NCI-H2171 treated with DMSO at 0.1 percent for 48 hours (cell line): ENCODE results near the gene CLDND2.

Experiments used
- DNase-seq: peaks from one replicate; lab custom pipeline; 2025; lab: John Stamatoyannopoulos, UW

Gene CLDND2

DNA sequence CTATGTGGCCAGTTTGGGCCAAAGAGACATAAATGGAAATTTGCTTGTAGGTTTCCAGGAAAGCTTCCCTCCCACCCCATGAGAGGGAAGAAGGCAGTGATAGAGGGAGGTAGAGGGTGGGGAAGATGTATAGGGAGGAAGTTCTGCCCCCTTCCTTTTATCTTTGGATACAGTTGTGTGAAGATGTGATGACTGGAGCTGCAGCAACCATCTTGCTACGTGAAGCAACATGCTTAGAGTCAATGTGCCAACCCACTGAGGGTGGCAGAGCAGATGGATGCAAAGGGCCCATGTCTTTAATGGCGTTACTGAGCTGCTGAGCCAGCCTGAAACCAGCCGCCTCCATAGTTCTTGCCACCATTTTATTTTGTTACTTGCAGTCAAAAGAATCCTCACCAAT, 37.6 kb downstream of the CLDND2 start:
- DNase-seq = no peak

- no peak for DNase-seq
Observed at GRCh38 chr19:51330366-51330765, 38.4 kb downstream of the CLDND2 start.

- no peak for DNase-seq
Observed at GRCh38 chr19:51329411-51329810, 39.4 kb downstream of the CLDND2 start.

- DNase-seq = no peak
Observed at GRCh38 chr19:51327066-51328001, 41.5 kb downstream of the CLDND2 start.

DNA sequence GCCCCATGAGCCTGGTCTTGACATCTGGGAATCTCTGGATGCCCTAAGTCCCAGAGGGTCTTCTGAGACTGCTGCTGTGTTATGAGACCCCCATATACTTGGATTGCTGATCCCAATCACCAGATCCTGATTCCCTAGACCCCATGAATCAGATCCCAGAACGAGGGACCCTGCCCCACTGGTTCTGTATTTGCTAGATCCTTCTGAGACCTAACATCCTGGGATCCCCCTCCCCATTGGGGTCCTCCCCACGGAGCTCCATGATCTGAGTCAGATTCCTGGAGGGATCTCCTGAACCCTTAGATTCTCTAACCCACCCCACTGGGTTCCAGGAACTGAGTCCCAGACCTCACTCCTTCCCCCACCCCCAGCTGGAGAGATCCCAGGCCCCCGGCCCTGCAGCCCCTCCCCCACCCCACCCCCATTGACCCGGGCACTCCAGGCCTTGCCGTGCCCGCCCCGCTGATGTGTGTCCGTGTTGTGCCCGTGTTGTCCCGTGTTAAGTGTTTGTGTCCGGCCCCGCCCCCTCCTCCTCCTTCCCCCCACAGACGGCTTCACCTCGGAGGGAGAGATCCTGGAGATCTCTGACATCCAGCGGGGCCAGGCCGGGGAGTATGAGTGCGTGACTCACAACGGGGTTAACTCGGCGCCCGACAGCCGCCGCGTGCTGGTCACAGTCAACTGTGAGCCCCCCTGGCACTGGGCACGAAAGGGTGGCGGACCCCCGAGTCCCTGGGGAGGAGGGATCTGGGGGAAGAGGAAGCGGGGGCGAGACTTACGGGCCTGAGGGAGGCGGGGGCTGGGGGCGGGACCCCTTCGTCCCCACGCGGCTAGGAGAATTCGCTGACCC, 42.4 kb downstream of the CLDND2 start:
- no peak for DNase-seq

GRCh38 chr19:51325161-51325976, 43.4 kb downstream of the CLDND2 start:
- DNase-seq = no peak

DNA sequence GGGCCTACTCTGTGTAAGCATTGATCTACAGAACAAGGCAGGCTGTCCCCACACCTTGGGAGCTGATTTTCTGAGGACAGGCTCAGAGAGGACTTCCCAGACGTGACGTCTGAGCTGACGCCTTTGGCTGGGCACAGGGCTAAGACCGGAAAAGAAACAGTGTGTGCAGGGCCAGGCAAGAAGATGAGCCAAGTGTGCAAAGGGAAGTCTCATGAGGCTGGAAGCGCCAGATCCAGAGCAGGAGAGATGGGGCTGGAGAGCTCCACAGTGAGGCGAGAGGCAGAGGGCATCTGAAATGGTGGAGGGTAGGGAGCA, 44.7 kb downstream of the CLDND2 start:
- DNase-seq = no peak

DNA sequence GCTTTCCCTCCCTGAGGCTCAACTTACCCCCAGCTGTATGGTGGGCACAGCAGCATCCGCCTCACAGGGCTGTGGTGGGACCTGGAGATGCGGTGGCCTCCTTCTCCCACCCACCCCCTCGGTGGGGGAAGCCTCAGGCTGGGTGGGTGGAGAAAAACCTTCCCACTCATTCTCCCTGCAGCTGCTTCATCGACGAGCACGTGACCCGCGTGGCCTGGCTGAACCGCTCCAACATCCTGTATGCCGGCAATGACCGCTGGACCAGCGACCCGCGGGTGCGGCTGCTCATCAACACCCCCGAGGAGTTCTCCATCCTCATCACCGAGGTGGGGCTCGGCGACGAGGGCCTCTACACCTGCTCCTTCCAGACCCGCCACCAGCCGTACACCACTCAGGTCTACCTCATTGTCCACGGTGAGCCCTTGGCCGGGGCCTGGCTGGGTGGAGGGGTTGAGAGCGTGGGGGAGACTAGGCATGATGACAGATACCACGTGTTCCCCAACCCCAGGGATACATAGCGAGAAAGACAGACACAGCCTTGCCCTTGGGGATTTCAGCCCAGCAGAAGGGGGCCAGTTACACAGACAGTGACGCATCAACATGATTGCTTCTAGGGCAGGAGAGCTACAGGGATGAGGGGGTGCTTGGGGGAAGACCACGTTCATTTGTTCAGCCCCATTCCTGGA, 45.2 kb downstream of the CLDND2 start:
- DNase-seq = no peak

DNA sequence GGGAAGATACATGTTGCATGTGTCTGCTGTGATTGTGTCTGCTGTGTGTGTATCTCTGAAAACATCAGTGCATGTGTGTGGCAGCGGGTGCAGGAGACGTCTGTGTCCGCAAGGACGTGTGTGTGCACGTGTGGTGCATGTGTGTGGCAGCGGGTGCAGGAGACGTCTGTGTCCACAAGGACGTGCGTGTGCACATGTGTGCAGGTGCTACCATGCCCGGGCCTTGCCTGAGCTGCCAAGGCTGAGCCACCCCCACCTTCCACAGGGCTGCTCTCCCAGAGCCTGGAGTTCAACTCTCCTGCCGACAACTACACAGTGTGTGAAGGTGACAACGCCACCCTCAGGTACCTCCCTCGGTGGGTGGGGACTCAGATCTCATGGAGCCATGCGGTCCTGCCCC, 47.0 kb downstream of the CLDND2 start:
- no peak for DNase-seq

GRCh38 chr19:51320280-51320657, 48.5 kb downstream of the CLDND2 start:
- DNase-seq = no peak

GRCh38 chr19:51319649-51320279, 49.0 kb downstream of the CLDND2 start:
- no peak for DNase-seq

GRCh38 chr19:51318687-51319648, 49.8 kb downstream of the CLDND2 start:
- no peak for DNase-seq

DNA sequence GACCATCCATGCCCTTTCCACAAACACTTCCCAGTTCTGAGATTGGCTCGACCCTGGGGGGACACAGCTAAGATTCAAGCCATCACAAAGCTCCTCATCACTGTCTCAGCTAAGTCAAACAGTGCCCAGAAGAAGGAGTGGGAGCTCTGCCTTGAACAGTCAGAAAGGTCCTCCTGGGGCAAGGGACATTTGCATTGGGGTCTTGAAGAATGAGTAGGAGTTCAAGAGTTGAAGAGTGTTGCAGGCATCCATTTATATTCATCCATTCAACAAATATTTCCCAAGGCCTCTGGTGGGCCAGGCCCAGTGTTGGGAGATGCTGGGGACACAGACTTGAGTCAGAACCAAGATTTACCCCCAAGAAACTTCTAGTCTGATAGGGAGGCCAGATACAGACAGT, 50.8 kb downstream of the CLDND2 start:
- no peak for DNase-seq

DNA sequence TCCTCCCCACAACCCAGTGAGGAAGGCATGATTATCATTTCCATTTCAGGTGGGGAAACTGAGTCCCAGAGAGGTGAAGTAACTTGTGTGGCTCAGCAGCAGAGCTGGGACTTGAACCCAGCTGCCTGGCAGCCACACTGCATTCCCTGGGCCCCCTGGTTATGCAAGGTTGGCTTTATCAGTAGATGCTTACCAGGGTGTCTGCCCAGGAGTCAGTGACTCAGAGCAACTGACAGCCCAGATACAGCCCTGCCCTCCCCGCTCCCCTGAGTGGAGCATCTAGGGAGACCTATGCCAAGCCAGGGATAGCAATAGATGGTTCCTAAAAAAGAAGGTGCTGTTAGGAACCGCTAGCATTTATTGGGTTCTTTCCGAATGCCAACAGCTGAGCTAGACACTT, 51.4 kb downstream of the CLDND2 start:
- no peak for DNase-seq
